Loucy (cell line): Measurements from ENCODE around the gene CLEC17A.

Experiments
- EZH2phosphoT487 ChIP-seq: fragments of 200-600 bp; IDR thresholded peaks from 2 replicates; pipeline ENCODE4 v1.6.1; 2018; ENCODE audit warnings: antibody characterized with exemption, mild to moderate bottlenecking, moderate library complexity, borderline replicate concordance
- TF ChIP-seq, protein P1 (sequence below): fragments of 200-600 bp; sonication (generic); conservative IDR thresholded peaks from 2 replicates; pipeline ENCODE4 v1.5.1; 2014; ENCODE audit warnings: mild to moderate bottlenecking, antibody characterized with exemption, low read length

DNA sequence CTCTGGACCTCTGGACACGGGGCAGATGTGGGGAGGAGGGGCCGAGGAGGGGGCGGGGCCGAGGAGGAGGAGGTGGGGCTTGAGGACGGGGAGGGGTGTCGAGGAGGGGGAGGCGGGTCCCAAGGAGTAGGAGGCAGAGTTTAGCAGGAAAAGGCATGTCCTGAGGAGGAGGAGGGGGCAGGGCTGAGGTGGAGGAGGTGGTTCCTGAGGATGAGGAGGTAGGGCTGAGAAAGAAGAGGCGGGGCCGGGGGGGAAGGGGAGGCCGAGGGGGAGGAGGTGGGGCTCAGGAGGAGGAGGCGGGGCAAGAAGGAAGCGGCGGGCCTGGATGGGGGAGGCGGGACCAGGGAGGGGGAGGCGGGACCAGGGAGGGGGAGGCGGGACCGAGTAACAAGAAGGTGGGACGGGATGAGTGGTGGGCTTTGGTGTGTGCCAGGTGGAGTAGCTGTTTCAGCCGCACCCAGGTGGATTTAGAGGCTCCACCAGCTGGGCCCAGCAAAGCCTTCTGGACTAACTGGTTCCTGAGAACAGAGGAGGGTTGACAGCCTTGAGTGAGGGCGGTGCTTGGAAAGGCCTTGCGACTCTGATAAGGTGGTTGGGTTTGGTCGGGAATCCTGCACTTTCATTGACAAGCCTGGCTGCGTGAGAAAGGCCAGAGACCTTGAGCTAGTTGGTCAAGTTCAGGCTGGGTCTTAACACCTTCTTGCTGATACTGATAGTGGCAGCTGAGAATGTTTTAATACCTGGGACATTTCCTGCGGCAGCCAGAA lies 45.8 kb upstream of the CLEC17A start:
- TF ChIP-seq, protein P1, sequence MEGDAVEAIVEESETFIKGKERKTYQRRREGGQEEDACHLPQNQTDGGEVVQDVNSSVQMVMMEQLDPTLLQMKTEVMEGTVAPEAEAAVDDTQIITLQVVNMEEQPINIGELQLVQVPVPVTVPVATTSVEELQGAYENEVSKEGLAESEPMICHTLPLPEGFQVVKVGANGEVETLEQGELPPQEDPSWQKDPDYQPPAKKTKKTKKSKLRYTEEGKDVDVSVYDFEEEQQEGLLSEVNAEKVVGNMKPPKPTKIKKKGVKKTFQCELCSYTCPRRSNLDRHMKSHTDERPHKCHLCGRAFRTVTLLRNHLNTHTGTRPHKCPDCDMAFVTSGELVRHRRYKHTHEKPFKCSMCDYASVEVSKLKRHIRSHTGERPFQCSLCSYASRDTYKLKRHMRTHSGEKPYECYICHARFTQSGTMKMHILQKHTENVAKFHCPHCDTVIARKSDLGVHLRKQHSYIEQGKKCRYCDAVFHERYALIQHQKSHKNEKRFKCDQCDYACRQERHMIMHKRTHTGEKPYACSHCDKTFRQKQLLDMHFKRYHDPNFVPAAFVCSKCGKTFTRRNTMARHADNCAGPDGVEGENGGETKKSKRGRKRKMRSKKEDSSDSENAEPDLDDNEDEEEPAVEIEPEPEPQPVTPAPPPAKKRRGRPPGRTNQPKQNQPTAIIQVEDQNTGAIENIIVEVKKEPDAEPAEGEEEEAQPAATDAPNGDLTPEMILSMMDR, result no peak
- no peak for TF ChIP-seq EZH2phosphoT487
